HG03342 (cell line): ENCODE measurements around the gene IPO11.

Experiments
- ATAC-seq: cut with Tn5 transposase; IDR thresholded peaks from one replicate; pipeline ENCODE4 v1.9.1; 2021; ENCODE audit warnings: mild to moderate bottlenecking, moderate library complexity; ENCODE audit not compliant: unreplicated experiment

The IPO11 gene

GRCh38 chr5:62568143-62568542 lies 155.6 kb downstream of the IPO11 start:
- ATAC-seq: no peak

- no peak for ATAC-seq
Observed at GRCh38 chr5:62568800-62569432, 156.4 kb downstream of the IPO11 start.

GRCh38 chr5:62569470-62569869 lies 156.9 kb downstream of the IPO11 start:
- ATAC-seq: no peak

GRCh38 chr5:62572918-62573514 lies 160.5 kb downstream of the IPO11 start:
- no peak for ATAC-seq

GRCh38 chr5:62574599-62574998 lies 162.0 kb downstream of the IPO11 start:
- peak; percentile 49 for ATAC-seq

DNA sequence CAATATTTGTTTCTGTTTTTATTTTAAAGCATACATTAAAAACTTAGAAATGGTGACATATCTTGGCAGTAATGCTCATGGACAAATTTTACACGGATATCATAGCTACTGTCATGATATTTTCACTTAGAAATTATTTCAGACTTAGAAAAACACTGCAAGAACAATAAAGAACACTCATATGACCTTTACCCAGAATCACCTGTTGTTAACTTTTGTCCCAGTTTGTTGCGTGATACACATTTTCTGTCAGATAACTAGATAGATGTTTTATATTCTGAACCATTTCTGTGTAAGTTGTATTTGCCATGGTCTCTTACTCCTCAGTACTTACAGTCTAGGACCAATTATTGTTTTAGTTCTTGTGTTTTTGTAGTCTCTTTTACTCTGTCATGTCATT lies 162.5 kb downstream of the IPO11 start:
- ATAC-seq: no peak

- ATAC-seq: no peak
Observed at GRCh38 chr5:62575489-62575888, 162.9 kb downstream of the IPO11 start.

GRCh38 chr5:62576570-62577170 lies 164.1 kb downstream of the IPO11 start:
- ATAC-seq: no peak

DNA sequence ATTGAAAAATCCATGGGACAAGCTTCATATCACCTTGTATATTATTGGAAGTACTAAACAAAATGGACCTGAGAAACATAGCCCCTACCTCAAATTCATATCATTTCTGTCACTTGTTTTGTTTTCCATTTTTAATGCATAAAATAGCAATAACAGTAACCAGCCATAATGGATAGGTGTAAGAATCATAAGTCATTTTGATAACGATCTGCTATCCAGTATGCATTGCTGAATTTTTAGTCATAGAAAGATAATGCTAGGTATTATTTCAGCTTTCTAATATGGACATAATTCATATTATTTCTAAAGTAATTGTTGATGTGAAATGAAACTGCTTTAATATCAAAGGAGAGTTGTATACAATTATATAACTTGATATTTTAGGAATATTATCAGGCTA lies 164.9 kb downstream of the IPO11 start:
- no peak for ATAC-seq

DNA sequence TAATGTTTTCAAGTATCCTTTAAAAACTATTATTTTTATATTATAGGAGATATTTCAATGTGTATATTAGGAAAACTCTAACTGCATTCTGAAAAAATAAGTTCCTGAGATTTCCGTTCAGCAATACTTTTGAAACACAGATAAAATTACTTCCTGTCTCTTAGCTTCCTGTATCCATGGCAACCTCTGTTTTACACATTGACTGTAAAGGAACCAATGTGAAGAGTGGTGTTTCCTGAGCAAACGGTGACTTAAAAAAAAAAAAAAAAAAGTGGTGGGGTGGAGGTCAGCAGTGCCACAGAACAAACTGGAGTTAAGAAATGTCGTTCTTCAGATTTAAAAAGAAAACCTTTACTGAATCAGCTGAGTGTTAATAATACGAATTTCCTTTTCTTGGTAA lies 166.0 kb downstream of the IPO11 start, which contains the start of gene LRRC70:
TSS of gene LRRC70 (plus strand) at position 280 of the 400 bp plus-strand sequence. CDS start 620 bp downstream, outside the sequence.
- peak; percentile 95 for ATAC-seq

- no peak for ATAC-seq
Observed at GRCh38 chr5:62579761-62580160, 167.2 kb downstream of the IPO11 start.

- no peak for ATAC-seq
Observed at GRCh38 chr5:62581836-62582597, 169.5 kb downstream of the IPO11 start.

GRCh38 chr5:62584391-62584790 lies 171.8 kb downstream of the IPO11 start:
- no peak for ATAC-seq

- ATAC-seq: no peak
Observed at GRCh38 chr5:62585306-62585705, 172.7 kb downstream of the IPO11 start.

- no peak for ATAC-seq
Observed at GRCh38 chr5:62585751-62586150, 173.2 kb downstream of the IPO11 start.

DNA sequence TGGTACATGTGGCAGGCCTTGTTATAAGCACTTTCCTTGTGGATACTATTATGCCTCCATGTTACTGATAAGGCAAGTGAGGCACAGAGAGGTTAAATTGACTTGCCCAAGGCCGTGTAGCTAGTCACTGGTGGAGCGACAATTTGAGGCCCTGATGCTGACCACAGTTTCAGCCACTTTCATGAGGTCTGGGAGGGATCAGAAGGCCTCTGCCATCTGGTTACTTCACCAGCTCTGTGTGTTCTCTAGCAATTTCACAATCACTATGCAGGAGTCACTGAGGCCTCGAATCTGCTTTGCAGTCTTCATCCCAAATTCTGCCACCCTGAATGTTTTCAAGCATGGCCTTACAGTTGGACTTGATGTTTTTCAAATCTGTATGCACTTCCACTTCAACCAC lies 175.2 kb downstream of the IPO11 start:
- ATAC-seq: no peak

GRCh38 chr5:62588668-62589067 lies 176.1 kb downstream of the IPO11 start:
- no peak for ATAC-seq

GRCh38 chr5:62589504-62589903 lies 176.9 kb downstream of the IPO11 start:
- no peak for ATAC-seq

DNA sequence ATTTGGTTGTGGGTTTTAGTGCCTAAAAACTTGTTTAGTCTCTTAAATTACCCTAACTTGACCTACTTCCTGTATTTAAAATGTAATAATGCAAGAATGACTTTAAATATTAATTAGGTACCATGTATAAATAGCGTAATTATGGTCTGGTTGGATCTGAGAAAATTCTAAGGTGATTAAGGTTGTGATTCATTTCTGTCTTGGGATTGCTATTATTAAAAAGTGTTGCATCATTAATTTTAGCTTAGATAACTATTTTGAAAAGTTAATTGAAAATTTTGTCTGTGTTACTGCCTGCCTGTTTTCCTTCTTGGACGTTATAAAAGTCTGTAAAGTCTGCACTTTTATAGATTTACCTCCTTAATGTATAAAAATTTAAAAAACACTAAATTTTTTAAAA lies 177.8 kb downstream of the IPO11 start:
- no peak for ATAC-seq

DNA sequence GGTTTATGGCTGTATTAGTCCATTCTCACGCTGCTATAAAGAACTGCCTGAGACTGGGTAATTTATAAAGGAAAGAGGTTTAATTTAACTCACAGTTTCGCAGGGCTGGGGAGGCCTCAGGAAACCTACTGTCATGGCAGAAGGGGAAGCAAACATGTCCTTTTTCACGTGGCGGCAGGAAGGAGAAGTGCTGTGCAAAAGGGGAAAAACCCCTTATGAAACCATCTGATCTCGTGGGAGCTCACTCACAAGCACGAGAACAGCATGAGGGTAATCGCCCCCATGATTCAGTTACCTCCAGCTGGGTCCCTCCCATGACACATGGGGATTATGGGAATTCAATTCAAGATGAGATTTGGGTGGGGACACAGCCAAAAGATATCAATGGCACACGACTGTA lies 180.0 kb downstream of the IPO11 start:
- ATAC-seq: no peak

DNA sequence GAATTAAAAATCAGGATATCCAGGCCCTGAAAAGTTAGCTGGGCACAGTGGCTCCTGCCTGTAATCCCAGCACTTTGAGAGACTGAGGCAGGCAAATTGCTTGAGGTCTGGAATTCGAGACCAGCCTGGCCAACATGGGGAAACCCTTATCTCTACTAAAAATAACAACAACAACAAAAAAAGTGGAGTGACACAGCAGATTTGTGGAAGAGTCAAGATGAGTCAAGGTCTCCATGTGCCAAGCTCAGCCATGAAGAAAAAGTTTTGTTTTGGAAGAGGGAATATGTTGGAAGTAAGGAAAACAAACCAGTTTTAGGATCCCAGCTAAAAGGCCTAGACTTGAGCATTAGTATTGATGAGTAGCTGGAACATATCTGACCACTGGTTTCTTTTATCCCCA lies 180.8 kb downstream of the IPO11 start:
- ATAC-seq: no peak
